KOPT-K1 (cell line): ENCODE data around the gene SBK3.

ENCODE experiments used
- H3K27ac ChIP-seq: fragments of 200-600 bp; sonication (generic); 2 replicates; pipeline ENCODE4 v1.5.1; 2016; ENCODE audit warnings: antibody characterized with exemption, mild to moderate bottlenecking, low read depth, low read length; ENCODE audit not compliant: poor library complexity, severe bottlenecking
- H3K36me3 ChIP-seq: fragments of 200-600 bp; sonication (generic); 2 replicates; pipeline ENCODE4 v1.5.1; 2017; ENCODE audit warnings: antibody characterized with exemption, mild to moderate bottlenecking, low read length, moderate library complexity; ENCODE audit not compliant: insufficient read depth
- H3K9me3 ChIP-seq: fragments of 200-600 bp; sonication (generic); 2 replicates; pipeline ENCODE4 v1.5.1; 2017; ENCODE audit warnings: antibody characterized with exemption, low read length, mild to moderate bottlenecking; ENCODE audit not compliant: insufficient read depth, poor library complexity, severe bottlenecking

Gene SBK3

DNA sequence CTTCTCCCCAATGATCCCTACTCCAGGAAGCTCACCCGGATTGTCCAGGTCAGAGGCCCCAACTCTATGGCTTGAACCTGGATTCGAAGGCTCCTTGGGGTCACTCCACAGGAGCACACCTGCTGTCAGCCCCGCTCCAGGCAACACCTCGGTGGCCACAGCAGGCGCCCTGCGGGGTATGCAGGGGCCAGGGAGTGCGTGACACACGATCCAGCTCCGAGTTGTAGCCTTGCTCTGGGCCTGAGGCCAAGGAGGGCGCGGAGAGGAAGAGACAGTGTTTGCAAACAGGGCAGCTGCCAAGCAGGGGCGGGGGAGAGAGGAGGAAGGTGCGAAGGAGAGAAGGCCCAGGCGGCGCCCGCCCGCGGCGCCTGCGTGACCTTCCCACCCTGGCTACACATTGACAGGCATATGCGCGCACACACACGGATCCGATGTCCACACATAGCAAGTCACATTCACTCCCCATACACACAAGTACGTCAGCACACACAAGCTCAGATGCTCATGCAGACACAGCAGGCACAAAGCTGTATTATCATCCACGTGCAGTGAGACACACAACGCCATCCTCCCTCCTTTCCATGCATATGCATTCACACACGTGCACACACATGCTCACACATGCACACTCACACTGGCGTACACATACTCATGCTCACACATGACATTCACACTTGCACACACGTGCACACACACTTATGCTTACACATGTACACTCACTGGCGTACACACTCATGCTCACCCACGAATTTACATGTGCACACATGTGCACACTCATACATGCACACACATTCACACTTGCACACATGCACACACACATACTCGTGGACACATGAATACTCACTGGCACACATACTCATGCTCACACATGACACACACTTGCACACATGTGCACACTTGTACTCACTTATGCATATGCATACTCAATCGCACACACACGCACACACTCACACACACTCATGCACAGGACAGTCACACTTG, 18.8 kb downstream of the SBK3 start:
- Histone ChIP-seq H3K36me3 (no peaks in the 10 kb centered on the region), H3K27ac (no peak overlapping the region)

DNA sequence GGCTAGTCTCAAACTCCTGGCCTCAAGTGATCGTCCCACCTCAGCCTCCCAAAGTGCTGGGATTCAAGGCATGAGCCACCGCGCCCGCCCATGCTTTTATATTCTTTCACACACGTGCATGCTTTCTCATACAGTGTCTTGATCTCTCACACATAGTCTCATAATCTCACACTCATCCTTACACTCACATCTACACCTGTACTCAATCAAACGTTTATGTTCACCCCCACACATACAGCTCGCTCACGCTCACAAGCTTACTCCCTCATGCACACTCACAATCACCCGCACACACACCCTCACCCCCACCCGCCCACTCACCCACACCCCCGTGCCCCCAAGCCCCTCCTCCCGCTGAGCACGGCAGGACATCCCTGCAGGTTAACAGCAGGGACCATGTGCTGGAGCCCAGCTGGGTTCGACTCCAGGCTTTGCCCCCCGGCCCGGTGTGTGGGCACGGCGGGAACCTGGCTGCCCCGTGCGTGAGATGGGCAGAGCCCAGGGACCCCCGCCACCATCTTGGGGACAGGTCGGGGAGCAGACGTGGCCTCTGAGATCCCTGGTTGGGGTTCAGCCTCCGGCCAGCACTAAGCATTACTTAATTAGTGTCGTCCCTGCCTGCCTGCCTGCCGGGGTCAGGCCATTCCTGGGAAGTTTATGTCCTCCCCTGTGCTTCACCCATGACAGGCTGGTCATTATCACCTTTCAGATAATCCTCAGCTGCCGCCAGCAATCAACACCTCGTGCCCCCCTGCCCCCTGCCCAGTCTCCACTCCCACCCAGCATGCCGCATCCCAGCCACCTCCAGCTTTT, 19.8 kb downstream of the SBK3 start:
- Histone ChIP-seq H3K36me3 (no peaks in the 10 kb centered on the region), H3K9me3 (peaks cover 11% of the 10 kb centered on the region), H3K27ac (no peak overlapping the region)

More for the DNA sequence above, 18.8 kb downstream of the SBK3 start:
- H3K9me3 ChIP-seq = peaks cover 11% of the 10 kb centered on the region

DNA sequence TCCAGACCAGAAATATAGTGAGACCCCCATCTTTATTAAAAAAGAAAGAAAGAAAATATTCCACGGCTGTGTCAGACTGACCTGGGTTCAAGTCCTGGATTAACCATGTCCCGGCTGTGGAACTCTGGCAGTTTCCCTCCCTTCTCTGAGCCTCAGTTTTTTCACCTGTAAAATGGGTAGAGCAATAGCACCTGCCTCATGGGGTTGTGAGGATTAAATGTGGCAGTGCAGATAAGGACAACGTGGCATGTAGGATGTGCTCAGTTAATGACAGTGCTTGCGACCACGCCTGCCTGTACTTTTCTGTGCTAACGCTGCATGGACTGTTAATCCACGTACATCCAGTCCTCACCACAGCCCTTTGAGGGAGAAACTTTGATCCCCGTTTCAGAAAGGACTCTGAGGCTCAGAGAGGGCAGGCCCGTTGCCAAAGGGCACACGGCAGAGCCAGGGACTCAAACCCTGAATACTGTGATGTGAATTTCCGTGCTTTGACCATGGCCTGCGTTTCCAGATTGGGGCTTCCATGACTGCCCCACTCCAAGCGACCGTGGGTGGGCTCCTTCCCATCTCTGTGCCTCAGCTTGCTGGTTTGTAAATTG, 24.6 kb downstream of the SBK3 start:
- Histone ChIP-seq H3K9me3 (no peaks in the 10 kb centered on the region), H3K36me3 (no peaks in the 10 kb centered on the region), H3K27ac (no peak overlapping the region)

DNA sequence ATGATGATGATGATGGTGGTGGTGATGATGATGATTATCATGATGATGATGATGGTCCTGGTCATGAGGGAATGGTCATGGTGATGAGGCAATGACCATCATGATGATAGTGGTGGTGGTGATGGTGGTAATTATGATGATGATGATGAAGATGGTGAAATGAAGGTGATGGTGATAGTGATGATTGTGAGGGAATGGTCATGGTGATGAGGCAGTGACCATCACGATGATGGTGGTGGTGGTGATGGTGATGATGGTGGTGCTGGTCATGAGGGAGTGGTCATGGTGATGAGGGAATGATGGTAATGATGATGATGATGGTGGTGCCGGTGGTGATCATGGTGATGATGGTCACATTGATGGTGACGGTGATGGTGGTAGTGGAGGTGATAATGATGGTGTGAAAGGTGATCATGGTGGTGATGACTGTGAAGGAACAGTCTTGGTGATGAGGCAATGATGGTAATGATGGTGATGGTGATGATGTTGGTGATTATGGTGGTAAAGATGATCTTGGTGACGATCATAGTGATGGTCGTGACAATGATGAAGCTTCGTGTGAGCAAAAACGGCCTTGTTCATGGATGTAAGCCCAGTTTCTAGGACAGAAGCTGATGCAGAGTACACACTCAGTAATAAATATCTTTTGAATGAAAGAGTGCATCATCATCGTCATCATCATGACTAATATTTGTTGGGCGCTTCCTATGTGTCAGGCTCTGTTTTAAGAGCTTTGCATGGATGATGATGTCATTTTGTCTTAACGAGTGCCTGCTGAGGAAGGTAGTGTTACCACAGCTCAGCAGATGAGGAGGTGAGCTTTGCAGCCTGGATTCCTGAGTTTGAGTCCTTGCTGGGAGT, 25.7 kb downstream of the SBK3 start:
- Histone ChIP-seq H3K36me3 (no peaks in the 10 kb centered on the region), H3K9me3 (no peaks in the 10 kb centered on the region), H3K27ac (no peak overlapping the region)

DNA sequence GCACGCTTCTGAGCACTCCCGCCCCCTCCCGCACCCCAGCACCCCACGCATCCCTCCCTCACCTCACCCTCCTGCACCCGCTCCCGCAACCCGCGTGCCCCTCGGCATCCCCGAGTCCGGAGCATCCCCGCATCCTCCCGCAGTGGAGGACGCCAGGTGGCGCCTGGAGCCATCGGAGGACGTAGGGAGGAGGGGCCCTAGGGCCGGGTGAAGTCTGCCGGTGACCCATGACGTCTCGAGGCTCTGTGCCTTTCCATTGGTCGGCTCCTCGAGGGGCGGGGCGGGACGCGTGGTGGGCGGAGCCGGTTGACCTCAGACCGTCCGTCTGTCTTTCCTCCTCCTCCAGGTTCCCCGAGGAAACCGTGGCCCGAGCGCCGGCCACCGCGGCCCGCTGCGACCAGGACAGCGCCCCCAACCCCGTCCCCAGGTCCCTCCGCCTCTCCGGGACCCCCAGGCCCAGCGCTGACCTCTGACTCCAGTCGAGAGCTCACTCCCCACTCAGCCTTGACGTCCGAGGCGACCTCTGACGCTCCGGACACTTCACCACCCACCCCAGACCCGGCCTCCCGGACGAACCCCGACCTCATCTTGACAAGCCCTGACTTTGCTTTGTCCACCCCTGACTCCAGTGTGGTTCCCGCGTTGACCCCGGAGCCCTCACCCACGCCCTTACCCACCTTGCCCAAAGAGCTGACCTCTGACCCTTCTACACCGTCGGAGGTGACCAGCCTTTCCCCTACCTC, 28.3 kb downstream of the SBK3 start:
- Histone ChIP-seq H3K27ac (no peak overlapping the region), H3K9me3 (no peaks in the 10 kb centered on the region), H3K36me3 (no peaks in the 10 kb centered on the region)

DNA sequence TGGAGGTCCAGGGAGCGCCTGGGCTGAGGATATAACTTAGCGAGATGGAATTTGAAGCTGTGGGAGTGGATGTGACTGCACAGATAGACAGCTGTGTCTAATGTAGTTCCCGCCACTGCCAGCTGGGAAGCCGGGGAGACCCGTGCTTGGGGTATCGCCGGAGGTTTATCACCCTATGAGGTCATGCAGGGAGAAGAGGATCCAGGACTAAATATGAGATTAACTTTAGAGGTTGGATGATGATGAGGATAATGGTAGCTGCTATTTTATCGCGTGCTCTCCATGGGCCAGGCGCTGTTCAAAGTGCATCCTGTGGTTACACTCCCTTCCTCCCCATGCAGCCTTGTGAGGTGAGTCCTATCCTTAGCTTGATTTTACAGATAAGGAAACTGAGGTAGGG, 37.2 kb downstream of the SBK3 start:
- no peak overlapping the region for H3K27ac ChIP-seq
- no peaks in the 10 kb centered on the region for H3K9me3 ChIP-seq
- no peaks in the 10 kb centered on the region for H3K36me3 ChIP-seq

DNA sequence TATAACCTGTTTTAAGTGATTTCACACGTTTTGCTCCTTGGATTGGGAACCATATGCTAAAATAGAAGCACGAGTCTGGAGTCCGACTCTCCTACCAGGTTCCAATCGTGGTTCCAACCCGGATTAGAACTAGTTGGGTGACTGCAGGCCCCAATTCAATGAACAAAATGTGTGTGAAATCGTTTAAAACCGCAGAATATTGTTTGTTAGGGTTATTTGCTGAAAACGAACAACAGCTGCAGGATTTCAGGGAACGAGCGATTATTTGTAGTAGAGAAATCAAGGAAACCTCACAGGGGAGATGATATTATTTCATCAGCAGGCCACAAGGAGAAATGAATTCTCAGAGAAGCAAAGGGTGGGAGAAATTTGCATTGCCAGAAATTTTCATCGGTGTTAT, 40.4 kb downstream of the SBK3 start:
- no peak overlapping the region for H3K27ac ChIP-seq
- no peaks in the 10 kb centered on the region for H3K9me3 ChIP-seq
- no peaks in the 10 kb centered on the region for H3K36me3 ChIP-seq

DNA sequence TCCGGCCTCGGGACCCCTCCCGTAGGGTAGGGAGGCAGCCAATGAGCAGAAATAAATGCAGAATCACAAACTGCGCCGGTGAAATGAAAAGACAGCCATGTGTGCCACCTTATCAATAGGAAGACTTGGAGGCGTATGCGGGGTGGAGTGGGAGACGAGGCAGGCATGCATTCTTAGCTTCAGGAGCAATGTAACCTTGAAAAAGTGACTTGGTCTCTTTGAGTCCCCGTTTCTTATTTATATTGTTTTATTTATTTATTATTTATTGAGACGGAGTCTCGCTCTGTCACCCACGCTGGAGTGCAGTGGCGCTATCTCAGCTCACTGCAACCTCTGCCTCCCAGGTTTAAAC, 41.1 kb downstream of the SBK3 start:
- Histone ChIP-seq H3K9me3 (no peaks in the 10 kb centered on the region), H3K27ac (no peak overlapping the region), H3K36me3 (no peaks in the 10 kb centered on the region)

DNA sequence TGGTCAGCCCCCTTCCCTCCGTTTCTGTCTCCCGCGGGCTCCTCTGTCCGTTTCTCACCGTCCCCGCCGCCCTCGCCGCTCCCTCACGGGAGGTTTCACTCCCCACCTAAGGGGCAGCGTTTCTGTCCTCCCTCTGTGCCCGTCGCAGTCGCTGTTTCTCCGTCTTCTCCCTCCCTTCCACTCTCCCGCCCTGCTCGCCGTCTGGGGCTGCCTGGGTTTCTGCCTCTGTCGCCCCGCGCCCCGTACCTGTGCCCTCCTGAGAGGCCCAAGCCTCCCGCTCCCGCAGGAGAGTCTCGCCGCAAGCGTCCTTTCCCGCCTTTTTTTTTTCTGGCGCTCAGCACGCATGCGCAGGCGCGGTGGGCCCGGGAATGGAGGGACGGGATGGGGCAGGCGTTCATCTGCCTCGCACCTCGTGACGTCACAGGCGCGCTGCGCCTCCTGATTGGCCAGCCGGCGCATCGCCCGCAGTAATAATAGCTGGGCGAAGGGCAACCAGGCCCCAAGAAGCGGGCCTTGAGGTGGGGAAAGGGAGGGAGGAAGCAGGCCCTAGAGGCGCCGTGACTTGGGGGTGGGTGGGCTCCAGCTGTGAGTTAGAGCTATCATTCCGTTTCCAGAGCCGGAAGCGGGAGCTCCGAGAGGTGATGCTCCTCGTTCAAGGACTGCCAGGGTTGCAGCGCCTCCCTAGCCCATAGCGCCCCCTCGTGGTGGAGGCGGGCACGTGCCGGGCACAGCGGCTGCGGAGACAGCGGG, 41.7 kb downstream of the SBK3 start:
- no peaks in the 10 kb centered on the region for H3K36me3 ChIP-seq
- peak overlapping the region; percentile 45 for H3K27ac ChIP-seq
- H3K9me3 ChIP-seq = no peaks in the 10 kb centered on the region

DNA sequence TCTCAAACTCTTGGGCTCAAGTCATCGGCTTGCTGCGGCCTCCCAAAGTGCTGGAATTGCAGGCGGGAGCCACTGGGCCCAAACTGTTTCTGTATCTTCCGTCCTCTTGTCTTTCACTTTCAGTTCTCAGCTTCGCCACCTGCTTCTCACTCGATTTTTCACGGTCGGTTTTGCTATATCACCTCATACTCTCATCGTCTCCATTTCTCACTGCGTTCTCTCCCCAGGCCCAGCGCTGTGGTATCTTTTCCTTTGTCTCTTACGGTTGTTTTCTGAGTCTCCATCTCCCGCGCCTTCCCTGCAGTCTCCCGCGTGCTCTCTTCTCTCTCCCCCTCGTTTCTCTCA, 42.2 kb downstream of the SBK3 start:
- Histone ChIP-seq H3K36me3 (no peaks in the 10 kb centered on the region), H3K27ac (peak overlapping the region; percentile 45), H3K9me3 (no peaks in the 10 kb centered on the region)

DNA sequence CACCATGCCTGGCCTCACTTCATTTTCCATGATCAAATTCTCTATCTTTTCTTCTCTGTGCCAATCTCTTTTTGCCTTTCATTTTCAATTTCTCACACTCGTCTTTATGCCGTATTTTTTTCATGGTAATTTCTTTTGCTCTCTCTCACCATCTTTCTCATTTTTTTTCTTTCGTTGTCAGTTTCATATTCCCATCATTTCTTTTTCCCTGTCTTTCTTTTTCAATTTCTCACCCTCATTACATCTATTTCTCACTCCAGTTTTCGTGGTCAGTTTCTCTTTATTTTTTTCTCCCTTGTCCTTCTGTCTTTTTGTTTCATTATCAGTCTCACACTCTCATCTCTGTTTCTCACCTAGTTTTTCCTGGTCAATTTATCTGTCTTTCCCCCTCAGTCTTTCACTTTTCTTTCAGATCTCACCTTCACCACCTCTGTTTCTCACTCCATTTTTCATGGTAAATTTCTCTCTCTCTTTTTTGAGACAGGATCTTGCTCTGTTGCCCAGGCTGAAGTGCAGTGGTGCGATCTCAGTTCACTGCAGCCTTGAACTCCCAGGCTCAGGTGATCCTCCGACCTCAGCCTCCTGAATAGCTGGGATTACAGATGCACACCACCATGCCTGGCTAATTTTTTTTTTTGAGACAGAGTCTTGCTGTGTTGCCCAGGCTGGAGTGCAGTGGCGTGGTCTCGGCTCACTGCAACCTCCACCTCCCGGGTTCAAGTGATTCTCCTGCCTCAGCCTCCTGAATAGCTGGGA, 43.0 kb downstream of the SBK3 start:
- H3K27ac ChIP-seq = no peak overlapping the region
- no peaks in the 10 kb centered on the region for H3K36me3 ChIP-seq

DNA sequence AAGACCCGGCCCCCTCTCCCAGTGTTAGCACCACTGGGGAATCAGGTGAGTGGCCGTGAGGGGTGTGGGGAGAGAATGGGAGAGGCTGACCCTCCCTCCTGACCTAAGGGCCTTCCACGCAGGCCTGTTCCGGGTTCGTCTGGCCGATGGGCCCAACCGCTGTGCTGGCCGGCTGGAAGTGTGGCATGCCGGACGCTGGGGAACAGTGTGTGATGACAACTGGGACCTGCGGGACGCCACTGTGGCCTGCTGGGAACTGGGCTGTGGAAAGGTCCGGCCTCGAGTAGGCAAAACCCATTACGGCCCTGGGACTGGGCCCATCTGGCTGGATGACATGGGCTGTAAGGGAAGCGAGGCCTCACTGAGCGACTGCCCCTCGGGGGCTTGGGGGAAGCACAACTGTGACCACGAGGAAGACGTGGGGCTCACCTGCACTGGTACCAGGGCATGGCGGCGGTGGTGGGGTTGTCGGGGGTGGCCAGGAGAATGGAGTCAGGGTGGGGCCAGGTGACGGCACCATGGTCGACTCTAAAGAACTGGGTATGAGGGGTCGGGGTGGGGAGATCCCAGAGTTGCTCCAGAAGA, 44.9 kb downstream of the SBK3 start:
- no peak overlapping the region for H3K27ac ChIP-seq
- H3K36me3 ChIP-seq = no peaks in the 10 kb centered on the region
- H3K9me3 ChIP-seq = no peaks in the 10 kb centered on the region

More for the DNA sequence above, 43.0 kb downstream of the SBK3 start:
- no peaks in the 10 kb centered on the region for H3K9me3 ChIP-seq
